Left colon (tissue), 2 donors: Measurements from ENCODE around the gene GFOD1. TPM values are rescaled to one million over a fixed set of nuclear protein-coding genes. Genes with fewer than 3 reads are reported as not detected.
A peak's percentile ranks its signal among the peaks of the same experiment; 100 is the strongest.

Experiments used
- ATAC-seq: fragments of 200-7000 bp; cut with Tn5 transposase; one replicate; pipeline ENCODE4 v1.9.1; 2020; ENCODE audit warnings: mild to moderate bottlenecking, moderate library complexity
- DNase-seq, 2 donors: peaks; one replicate each; pipeline ENCODE4 v3.0.0-alpha.2; 2020
- intact Hi-C, 2 donors: fragments of 100-400 bp; cut with DNase I in 1 of 2; cut with micrococcal nuclease in 1 of 2; formaldehyde crosslinking; loops; one replicate each; pipeline versions ENCODE4 v1.11.2 to v1.14.0; 2022; cut with DNase I, micrococcal nuclease
- total RNA-seq, 2 donors: library from RNA; stranded (reverse); fragmentation: NEBNext Ultra II Directional; extraction: Animal tissue kit (Norgen Biotek cat#: 25700); gene quantifications; one replicate each; pipeline ENCODE4 v1.2.1, GENCODE V29; 2021
- donor health status: DM: no; HTN: no; CAD: no.
- donor health status: DM: yes; HTN: yes; CAD: no.

Gene GFOD1
- total RNA-seq, 2 donors from 2014 or later = 9.2 to 15.9 TPM

GRCh38 chr6:13375360-13375878 lies 112.0 kb downstream of the GFOD1 start:
- ATAC-seq (no peak), DNase-seq (no peak)
- intact Hi-C loops = no loop called here

- DNase-seq (no peak), ATAC-seq (no peak)
- intact Hi-C loops = no loop called here
Observed at GRCh38 chr6:13373919-13374318, 113.5 kb downstream of the GFOD1 start.

GRCh38 chr6:13373488-13373886 lies 113.9 kb downstream of the GFOD1 start:
- DNase-seq (no peak), ATAC-seq (no peak)
- intact Hi-C loops = no loop called here

- no peak for ATAC-seq
- DNase-seq = no peak
- intact Hi-C loops = no loop called here
Observed at GRCh38 chr6:13372688-13373487, 114.5 kb downstream of the GFOD1 start.

- DNase-seq (no peak), ATAC-seq (no peak)
- intact Hi-C loops = no loop called here
Observed at GRCh38 chr6:13372076-13372475, 115.3 kb downstream of the GFOD1 start.

DNA sequence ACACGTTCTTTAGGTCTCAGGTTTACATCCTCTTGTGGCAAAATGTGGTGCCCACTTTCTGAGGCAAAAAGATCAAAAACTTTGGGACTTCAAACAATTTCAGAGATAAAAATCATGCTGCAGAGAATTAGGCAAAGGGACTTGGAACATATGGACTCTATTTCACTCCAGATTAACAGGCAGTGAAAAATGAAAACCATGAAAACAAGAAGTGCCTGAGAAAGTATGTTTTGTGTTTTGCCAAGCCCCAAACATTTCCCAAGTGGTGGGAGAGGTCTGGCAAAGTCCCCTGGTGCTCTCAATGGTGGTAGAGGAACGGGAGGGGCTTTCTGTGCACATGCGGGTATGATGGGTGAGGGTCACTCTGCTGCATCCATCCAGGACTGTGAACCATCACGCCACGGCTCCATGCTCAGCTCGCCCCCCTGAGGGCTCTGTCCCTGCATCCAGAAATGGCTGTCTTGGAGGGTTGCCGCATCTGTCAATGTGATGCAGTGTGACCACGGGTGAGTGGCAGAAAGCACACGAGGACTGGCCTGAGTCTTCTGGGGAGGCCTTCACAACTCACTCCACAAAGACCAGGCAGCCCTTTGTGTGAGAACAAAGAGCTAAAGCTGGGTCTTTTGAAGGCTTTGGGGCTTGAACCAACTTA lies 115.9 kb downstream of the GFOD1 start:
- DNase-seq (no peak), ATAC-seq (no peak)
- intact Hi-C loops = no loop called here

- intact Hi-C loops = no loop called here
- no peak for DNase-seq
- ATAC-seq = no peak
Observed at GRCh38 chr6:13370623-13371022, 116.8 kb downstream of the GFOD1 start.

DNA sequence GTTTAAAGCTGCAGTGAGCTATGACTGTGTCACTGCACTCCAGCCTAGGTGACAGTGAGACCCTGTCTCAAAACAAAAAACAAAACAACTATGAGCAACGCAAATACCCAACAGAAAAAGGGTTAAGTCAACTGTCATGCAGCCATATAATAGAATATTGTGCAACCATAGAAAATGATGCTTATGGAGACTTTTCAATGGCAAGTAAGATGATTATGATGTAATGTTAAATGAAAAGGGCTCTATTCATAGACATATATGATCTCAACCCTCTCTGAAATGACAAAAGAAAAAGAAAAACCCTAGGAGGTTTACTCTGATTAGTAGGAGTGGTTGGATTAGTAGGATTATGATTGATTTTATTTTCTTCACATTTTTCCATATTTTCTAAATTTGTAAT lies 117.8 kb downstream of the GFOD1 start:
- intact Hi-C loops = no loop called here
- no peak for ATAC-seq
- no peak for DNase-seq

DNA sequence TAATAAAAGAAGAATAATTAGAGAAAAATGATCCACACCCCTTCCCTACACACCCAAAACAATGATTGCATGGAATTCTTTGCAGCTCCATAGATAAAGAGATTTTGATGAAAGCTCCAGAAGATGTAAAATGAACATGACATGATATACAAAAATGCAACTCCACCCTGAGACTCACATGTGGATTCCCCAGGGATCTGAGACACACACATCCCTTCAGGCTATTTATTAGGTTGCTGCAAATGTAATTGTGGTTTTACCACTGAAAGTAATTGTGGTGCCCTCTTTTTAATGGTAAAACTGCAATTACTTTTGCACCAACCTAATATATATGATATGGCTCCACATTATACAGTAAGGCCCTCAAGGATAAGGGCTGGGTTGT lies 118.7 kb downstream of the GFOD1 start:
- intact Hi-C loops = no loop called here

GRCh38 chr6:13368079-13368730 lies 119.2 kb downstream of the GFOD1 start:
- DNase-seq (no peak), ATAC-seq (peak; percentile 13)
- intact Hi-C loops = no loop called here

More for the DNA sequence above, 118.7 kb downstream of the GFOD1 start:
- no peak for DNase-seq
- ATAC-seq = no peak

DNA sequence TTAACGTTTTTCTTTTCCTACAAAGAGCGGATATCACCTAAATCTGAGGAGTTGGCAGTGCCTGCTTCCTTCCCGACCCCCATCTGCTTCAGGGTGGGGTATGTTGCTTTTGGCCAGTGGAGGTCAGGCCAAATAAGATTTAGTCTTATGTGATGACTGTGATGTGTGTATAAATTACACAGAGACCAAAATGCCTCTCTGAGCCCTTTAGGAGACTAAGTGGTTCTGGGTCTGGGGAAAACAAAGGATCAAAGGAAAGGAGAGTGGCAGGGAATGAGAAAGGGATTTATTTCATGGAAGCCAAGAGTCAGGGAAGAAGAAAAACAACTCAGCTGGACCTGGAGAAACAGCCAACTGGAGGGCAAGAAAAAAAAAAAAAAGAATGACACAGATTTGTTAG lies 120.0 kb downstream of the GFOD1 start:
- intact Hi-C loops = no loop called here
- no peak for ATAC-seq
- no peak for DNase-seq

- intact Hi-C loops = no loop called here
- no peak for DNase-seq
- ATAC-seq = no peak
Observed at GRCh38 chr6:13365320-13365719, 122.1 kb downstream of the GFOD1 start.

- intact Hi-C loops = no loop called here
- ATAC-seq (no peak), DNase-seq (no peak)
Observed at GRCh38 chr6:13364842-13365241, 122.6 kb downstream of the GFOD1 start.

GRCh38 chr6:13362412-13362811 lies 125.0 kb downstream of the GFOD1 start:
- intact Hi-C loops = no loop called here
- DNase-seq = no peak
- no peak for ATAC-seq

- no peak for DNase-seq
- intact Hi-C loops = no loop called here
- no peak for ATAC-seq
Observed at GRCh38 chr6:13360671-13361540, 126.5 kb downstream of the GFOD1 start.

DNA sequence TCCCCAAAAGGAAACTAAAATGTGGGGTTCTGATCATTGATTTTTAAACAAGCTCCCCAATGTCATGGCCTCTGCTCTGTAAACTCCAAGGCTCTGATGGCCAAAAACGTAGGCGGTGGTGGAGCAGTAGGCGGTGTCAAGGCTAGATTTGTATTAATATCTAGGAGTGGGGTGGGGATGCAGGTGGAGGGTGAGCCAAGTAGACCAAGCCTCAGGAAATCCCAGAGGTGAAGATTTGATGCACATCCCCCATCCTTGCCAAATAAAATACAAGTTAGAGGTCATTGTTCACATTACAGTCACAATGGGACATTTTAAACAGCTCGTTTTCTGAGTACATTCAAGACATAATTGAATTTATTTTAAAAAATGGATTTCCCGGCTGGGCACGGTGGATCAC lies 128.1 kb downstream of the GFOD1 start:
- intact Hi-C loops = no loop called here
- DNase-seq (no peak), ATAC-seq (no peak)

GRCh38 chr6:13358511-13358910 lies 128.9 kb downstream of the GFOD1 start:
- intact Hi-C loops = no loop called here
- ATAC-seq (no peak), DNase-seq (no peak)

DNA sequence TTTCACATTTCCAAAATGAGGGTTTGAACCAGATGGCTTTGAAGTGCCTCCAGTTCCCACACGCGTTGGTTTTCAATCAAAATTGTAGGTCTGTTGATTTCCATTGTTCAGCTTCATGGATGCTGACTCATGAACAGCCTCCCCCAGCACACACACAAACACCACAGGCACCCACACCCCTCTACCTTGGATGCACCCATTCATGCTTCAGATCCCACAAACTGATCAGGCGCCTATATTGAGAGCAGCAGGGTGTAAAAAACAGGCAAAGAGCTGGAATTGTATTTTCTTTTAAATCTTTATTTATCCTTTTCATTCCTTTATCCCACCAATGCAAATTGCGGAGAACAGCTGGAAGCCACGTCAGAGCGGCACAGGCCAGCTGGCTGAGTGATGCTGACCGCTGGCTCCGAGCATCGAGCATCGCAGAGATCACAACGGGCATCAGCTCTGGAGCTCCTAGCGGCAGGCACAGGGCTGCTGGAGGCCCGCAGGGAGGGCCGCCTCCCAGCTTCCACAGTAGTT lies 129.8 kb downstream of the GFOD1 start:
- intact Hi-C loops = no loop called here
- DNase-seq = no peak
- ATAC-seq = no peak
